HG03066 (cell line): ENCODE results near the gene BACH2.
"Not testable (repeated sequence)": the region's sequence is repeated elsewhere in the genome, so short reads cannot be mapped to it uniquely, and the experiment has no call there.

Source experiments
- ATAC-seq: cut with Tn5 transposase; IDR thresholded peaks from one replicate; pipeline ENCODE4 v1.9.1; 2021; ENCODE audit warnings: low read depth; ENCODE audit not compliant: unreplicated experiment

The BACH2 gene

DNA sequence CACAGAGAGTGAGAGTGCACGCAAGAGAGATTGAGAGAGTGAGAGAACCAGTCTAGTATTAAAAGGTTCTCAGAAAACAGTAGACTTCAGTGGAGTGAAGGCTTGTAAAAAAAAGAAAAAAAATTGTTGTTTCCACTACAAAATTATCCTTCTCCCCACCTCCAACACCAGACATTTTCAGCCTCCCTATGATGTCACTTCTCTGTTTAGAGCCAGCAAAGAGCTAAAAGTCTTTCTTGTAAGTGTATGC lies 77.8 kb downstream of the BACH2 start:
- no peak for ATAC-seq

DNA sequence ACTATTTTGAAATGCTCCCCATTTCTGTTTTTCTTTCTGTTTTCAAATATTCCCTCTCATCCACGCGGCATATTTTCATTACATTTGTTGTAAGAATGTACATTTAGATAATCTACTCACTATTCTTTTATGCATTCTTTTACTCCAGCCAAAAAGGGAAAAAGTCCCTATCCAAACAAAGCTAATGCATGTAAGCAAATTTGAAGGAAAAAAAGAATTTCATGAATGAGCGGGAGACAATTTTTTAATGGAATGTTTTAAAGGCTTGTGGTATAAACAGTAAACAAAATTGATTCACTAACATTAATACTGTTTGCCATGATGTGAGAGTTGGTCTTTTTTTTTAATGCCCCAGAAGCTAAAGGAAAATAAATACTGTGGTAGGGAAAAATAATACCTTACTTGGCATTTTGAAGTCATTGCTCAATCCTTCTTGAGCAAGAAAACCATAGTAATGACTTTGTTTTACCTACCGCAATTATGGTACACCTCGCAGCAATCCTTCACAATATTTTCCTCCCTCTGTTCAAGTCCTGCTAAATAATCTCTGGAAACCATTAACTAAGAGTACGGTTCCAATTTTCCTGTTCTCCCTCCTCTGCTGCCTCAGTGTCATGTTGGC lies 79.0 kb downstream of the BACH2 start:
- no peak for ATAC-seq

DNA sequence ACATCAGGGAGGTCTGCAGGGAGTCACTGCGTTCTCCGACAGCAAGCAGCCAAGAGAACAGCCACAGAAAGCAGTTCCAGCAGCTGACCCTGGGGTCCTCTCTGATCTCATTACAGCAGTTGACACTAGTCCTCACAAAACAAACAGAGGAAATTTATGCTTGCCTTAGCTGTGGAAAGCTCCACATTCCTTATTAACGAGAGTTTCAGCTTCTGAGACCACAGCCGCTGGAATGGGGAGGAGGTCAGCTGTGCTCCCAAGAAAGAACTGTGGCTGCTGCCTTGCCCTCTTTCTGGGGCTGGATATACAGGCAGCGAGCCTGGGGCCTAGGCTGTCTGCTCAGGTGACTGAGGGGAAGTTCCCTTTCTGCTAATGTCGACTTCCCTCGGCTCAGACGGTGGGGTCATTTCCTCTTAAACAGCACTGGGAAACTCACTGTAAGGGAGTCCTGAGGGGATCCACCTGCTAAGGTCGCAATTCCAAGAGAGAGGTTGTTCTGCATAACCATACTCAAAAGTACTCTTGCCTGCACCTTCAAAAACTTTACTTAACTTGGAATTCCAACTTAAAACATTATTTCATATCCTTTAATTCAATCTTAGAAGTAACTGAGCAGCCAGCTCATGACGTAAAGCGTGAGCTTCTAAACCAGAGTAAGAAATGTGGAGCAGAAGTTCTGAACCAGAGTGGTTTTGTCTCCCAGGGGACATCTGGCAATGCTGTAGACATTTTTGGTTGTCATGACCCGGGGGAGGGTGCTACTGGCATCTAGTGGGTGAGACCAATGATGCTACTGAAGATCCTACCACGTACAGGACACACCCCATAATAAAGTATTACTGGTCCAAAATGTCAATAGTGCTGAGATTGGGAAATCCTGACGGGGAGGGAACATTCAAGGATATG lies 80.3 kb downstream of the BACH2 start:
- ATAC-seq, result peak; percentile 48

DNA sequence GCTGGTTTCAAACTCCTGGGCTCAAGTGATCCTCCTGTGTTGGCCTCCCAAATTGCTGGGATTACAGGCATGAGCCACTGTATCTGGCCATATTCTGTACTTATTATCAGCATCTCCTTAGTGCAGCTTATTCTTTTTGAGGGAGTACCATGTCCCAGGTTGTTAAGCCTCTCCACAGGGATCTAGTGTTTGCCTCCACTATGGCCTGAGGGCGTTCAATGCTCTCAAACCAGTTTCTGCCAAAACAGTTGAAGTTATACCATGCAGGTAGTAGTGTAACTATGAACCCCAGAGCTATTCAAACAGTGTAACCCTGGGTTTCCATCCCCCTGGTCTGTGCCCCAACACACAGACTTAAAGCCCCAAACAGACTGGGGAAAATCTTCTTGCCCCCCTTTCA lies 81.7 kb downstream of the BACH2 start:
- no peak for ATAC-seq

DNA sequence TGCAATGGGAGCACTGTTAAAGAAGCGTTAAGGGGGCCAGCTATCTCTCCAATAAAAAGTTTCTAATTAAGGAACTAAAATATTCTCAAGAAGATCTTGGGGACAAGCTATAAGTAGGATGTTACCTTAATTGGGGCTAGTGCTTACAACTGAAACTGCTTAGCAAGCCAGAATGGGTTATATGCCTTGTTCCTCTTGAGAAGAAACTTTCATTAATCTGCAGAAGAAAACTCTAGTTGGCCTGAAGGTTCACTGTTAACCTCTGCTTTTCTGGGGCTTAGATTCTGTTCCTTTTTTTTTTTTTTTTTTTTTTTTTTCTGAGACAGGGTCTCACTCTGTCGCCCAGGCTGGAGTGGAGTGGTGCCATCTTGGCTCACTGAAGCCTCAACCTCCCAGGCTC lies 82.2 kb downstream of the BACH2 start:
- ATAC-seq, result no peak

DNA sequence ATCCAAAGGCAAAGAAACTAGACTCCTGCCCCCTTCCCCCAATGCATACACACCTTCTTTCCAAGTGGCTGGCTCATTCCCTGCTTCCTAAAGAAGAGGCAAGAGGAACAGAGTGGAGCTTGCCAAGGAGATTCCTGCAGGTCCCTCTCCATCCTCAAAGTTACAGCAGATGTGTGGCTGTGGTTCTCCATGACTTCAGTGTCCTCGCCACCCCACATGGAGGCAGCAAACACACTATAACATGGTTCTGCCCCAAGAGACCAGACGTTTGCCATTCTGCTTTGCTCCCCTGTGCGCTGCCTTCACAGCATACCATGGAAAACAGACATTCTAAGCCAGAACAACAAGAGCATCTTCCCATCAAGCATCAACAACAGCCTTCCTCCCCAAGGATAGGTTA lies 84.4 kb downstream of the BACH2 start:
- ATAC-seq, result no peak

DNA sequence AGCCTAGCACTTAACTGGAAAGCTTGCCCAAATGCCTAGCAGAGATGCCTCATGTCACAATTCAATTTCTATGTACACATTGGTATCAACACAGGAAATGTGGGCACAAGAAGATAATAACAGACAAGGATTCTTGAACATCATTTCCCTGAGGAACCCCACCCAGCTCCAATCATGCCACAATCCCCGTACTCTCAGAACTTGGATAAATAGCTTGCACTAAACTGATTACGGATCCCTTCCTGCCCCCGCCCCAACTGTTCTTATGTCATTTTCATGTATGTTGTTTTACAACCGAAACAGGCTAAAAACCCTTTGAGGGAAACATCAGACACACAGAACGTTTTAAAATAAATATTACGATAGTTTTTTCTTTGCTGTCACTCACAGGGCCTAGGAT lies 87.1 kb downstream of the BACH2 start:
- ATAC-seq, result no peak

DNA sequence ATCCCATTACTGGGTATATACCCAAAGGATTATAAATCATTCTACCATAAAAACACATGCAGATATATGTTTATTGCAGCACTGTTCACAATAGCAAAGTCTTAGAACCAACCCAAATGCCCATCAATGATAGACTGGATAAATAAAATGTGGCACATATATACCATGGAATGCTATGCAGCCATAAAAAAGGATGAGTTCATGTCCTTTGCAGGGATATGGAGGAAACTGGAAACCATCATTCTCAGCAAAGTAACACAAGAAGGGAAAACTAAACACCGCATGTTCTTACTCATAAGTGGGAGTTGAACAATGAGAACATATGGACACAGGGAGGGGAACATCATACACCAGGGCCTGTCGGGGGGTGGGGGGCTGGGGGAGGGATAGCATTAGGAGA lies 88.0 kb downstream of the BACH2 start:
- ATAC-seq, result not testable (repeated sequence)

DNA sequence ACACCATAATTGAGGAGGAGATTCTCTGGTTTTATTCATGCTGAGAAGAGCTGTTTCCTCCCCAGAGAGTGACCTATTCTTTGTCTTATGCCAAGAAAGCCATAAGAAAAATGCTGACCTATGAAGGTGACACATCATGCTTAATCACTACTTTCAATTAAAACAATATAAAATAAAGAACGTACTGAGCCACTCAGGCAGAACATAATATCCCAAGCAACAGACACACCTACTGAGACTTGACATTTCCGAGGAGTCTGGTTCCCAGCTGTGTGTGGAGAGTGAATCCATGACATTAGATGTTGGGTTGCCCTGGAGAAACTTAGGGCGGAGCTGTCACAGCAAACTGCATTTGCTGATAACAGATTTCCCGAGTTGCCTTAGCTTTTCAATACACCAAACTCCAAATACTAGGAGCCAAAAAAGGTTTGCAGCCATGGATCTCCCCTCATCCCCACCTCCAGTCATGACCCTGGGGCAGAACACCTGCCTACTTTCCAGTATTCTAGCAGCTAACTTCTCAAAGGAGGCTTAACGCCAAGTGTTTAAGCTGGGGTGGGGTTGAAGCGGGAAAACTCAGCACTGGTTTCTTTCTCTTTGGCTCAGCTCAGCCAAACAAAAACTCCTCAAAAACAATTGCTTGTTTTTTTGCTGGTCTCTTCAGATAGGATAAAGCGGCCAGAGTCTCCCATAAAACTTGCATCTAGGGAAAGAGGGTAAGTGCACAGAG lies 92.2 kb downstream of the BACH2 start:
- ATAC-seq, result no peak

DNA sequence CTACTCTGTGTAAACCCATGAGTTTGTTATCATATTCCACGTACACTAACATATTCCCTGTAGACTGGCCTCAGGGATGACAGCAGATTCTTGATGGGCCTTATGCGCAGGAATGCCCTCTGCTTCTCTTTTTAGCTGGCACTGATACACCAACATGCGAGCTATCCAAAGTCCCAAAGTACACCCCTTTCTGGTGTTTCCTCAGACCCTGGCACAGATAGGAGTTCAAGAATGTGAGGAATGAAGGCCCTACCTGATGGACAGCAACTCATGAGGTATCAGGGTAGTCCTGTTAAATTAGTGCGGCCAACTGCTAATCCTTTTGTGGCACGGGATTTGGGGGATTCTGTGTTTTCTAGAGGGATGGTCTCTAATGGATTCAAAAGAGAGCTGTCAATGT lies 93.0 kb downstream of the BACH2 start:
- no peak for ATAC-seq

DNA sequence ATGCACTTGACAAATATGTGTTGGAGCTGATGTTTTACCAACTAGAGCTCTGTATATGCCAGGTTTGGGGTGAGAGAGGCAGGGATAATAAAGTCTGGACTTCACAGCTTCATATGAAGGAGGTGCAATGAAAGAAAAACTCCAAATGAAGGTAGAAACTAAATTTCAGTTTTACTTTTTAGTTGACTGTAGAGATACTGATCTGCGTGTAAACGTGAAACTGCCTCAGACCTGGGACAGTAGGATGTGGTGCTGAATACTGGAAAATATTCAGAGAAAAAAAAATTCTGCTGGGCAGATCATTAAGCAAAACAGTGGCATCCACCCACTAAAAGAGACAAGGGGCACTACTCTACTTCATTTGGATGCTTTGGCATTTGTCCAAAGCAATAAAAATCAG lies 94.5 kb downstream of the BACH2 start:
- ATAC-seq, result no peak

DNA sequence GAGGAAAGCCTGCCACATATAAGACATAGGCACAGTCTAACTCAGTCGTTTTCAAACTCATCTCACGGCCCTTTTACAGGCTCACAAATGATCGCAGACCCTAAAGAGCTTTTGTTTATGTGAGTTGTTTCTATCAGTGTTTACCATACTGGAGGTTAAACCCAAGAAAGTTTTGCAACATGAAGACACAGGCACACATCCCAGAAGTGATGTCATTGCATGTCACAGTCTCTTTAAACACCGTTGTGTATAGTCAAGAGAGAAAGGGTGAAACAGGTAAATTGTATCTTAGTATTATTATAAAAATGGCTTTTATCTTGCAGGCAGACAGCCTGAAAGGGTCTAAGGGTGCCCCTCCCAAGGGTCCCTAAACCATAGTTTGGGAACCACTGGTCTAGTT lies 96.7 kb downstream of the BACH2 start:
- no peak for ATAC-seq

DNA sequence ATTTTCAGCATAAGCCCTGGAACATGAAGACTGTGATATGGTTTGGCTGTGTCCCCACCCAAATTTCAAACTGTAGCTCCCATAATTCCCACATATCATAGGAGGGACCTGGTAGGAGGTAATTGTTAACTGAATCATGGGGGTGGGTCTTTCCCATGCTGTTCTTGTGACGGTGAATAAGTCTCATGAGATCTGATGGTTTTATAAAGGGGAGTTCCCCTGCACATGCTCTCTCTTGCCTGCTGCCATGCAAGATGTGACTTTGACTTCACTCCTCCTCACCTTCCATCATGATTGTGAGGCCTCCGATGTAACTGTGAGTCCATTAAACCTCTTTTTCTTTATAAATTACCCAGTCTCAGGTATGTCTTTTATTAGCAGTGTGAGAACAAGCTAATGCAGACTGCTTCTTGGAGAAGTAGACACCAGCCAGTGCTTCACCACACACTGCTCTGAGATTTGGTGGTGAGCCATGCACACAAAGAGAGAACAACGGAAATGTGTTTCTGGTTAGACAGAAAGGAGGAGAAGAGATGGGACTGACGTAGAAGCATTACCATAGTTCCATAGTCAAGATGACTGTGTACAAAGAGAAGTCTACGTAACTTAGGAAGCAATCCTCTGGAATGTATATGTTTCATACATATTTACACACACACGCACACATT lies 97.8 kb downstream of the BACH2 start:
- ATAC-seq, result no peak

DNA sequence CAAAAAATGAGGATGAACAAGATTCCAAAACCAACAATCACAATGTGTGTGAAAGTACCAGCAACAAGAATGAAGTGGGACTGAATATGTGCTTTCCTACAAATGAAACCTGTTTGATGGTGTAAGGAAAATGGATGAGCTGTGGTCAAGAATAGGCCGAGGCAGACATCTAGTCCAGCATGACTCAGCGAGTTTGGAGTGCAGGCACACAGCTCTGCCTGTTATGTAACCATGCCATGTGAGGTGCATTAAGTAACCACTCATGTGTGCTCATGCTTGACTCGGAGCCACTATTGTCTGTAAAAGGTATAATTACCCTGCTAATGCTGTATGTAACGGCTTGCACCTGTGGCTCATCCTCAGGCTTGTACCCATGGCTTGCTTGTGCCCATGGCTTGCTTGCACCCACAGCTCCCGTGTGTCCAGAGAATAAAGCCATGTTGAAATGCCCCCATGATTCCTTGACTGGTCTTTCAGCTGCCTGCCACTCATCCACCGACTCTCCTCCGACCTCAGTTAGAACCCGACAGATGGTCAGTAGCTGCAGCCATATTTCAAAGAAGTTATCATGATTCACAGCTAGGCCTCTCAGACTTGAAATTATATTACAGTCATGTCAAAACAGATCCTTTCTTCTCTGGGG lies 98.7 kb downstream of the BACH2 start:
- no peak for ATAC-seq

DNA sequence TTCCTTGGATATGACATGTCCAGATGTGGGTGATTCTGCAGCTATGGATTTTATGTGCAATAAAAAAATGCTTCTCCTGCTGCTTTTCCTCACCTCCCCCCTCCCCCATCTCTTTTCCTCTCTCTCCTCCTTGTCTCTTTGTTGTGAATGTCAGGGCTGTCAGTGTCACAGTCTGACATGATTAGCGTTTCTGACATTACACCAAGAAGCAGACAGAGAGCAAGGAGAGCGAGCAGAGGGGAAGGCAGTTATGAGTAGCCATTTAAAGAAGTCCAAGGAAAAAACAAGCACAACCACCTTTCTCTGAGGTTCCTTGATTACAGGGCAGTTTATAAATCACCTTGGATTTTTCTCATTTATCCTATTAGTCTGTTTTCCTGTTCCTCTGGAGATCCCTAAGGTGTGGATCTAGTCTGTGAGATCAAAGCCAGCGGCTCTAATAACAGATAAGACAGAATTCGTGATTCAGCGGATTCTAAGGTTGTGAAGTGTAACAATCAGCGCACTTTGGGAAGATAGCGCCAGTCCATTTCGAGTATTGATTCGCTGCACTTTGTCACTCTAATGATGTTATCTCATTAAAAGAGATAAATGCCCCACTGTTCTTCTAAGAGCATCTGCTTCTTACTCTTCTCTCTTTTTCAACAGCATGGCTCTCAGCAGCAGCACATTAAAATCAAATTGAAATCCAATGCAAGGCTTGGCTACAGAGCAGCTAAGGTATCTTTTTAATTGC lies 101.4 kb downstream of the BACH2 start:
- ATAC-seq, result no peak

DNA sequence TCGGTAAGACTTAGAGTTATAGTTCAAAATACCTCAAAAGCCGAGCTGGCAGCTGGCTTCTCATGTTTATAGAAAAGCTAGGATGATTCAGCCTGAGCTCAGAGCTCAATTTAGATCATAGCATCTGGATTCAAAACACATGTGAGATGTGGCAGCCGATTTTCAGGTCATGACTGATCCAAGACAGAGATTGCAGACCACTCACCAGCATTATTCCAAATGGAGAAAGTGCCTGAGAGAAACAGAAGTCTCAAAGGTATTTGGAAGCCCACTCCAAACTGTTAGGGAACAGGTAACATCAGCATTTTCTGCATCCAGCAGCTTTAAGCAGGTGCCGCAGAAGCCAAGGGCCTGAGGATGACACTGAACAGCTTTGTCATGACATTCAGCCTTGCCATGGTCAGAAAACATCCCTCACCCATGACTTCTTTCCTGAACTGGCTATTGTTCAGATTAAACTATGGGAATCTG lies 102.2 kb downstream of the BACH2 start:
- no peak for ATAC-seq

DNA sequence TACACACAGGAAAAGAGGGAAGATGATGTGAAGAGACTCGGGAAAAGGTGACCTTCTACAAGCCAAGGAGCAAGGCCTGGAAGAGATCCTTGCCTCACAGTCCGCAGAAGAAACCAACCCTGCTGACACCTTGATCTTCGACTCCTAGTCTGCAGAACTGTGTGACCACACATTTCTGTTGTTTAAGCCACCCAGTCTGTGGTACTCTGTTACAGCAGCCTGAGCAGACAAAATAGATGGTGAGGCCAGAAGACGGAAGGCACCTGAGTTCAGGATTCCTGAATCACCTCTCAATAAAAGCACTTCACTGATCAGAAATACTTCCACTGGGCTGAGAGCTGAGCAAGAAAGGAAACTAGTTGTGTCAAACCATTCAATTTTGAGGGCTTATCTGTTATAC lies 103.3 kb downstream of the BACH2 start:
- no peak for ATAC-seq

DNA sequence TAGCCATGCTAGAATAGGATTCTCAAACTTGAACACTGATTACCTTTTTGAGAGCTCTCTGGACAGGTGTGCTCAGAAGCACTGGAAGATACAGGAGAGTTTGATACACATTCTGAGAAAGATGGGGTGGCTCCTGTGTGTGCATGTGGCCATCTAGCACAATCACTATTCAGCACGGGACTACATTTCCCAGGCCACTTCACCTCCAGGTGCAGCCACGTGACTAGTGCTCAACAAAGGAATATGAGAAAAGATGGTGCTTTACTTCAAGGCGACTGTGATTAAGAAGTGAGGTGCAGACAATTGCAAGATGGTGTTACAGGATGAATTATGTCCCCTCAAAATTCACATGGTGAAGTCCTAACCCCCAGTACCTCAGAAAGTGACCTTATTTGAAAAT lies 103.8 kb downstream of the BACH2 start:
- ATAC-seq, result no peak

DNA sequence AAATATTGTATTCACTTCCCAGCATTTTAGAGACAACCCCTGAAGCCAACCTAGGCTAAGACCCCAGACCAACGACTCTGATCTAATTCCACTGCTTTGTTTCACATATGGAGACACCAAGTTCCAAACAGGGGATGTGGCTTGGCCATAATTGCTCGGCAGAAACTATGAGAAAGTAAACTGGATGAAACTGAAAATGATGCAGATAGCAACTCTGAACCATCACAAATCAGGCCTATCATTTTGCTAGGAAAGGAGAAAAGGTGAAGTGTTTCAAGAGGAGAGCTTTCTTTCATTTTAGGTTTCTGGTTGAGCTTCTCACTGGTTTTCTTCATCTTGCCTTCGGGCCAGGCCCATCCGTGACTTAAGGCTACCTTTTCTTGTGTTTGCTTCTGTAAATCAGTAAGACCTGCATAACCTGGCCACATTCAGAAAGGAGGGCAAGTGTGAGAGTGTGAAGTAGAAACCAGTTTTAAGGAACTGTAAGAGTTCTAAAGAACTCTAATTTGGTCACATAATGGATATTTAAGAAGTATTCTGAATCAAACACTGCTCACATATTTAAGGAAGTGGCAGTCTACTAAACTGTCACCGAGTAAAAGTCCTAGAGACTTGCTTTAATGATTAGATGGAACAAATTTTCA lies 105.8 kb downstream of the BACH2 start:
- ATAC-seq, result no peak

DNA sequence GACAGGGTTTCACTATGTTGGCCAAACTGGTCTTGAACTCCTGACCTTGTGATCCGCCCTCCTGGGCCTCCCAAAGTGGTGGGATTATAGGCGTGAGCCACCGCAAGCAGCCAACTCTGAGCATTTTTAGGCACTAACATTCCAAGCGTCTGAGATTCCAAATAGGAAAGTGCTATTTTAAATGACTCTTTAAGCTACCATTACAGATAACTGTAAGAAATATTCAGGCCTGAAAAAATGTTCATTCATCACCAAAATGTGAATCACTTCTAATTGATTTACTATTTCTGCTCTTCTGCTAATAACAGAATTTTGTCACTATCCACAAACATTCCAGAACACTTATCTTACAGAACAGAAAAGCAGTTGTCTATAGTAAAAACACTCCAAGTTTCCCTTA lies 106.5 kb downstream of the BACH2 start:
- no peak for ATAC-seq
